ENCODE data around the gene KCNJ1. TPM values are rescaled to one million over a fixed set of nuclear protein-coding genes. Genes with fewer than 3 reads are reported as not detected.

KCNJ1 gene
- total and polyA plus RNA-seq, 2 of the 8 experiments (the other 6 are each of a cell fraction or from before 2014, with no cell fraction given), result 0.17 to 0.23 TPM

GRCh38 chr11:128914216-128915148 lies 47.4 kb upstream of the KCNJ1 start:
- CTCF ChIA-PET (ENCODE audit: partially characterized antibody), result interaction anchor here (1.1 to 14.9 kb wide), 7 partner anchors 9 to 42 kb away, joined by 3 to 332 read pairs (median 4); partner anchors contain the start of gene KCNJ5
- H3K4me3 ChIP-seq (ENCODE audit: extremely low read depth in 1 of 4, insufficient read depth in 2 of 4, low read depth in 3 of 4, low read length in 4 of 4), result no peak overlapping the region
- H3K36me3 ChIP-seq (ENCODE audit: control insufficient read depth in 2 of 4, insufficient read depth in 4 of 4, low read length in 3 of 4), result no peaks in the 10 kb centered on the region
- no peak overlapping the region for H3K56ac ChIP-seq (replicated peaks; ENCODE audit: insufficient read length, low read depth, low read length)
- WGBS, 2 experiments (ENCODE audit: extremely low coverage in 1 of 2, insufficient coverage in 1 of 2, insufficient read length in 1 of 2, insufficient replicate concordance in 2 of 2, low coverage in 1 of 2, low lambda C conversion rate in 2 of 2, missing lambda C conversion rate in 1 of 2), result 82% methylated on average over 18 of the region's 18 CpGs; no CpG with 5 or more reads in 1 of the 2 experiments
- no peak overlapping the region for H2BK20ac ChIP-seq (ENCODE audit: low read length)
- H2BK15ac ChIP-seq (ENCODE audit: low read length), result no peak overlapping the region
- H3K9ac ChIP-seq (replicated peaks in 1 of 4; ENCODE audit: extremely low read depth in 1 of 4, low read depth in 3 of 4, low read length in 3 of 4), result no peak overlapping the region
- no peak overlapping the region for H3K4me2 ChIP-seq (ENCODE audit: insufficient read depth in 1 of 2, low read depth in 2 of 2, low read length in 2 of 2)
- H3K4ac ChIP-seq (replicated peaks; ENCODE audit: insufficient read length, low read depth, low read length), result no peak overlapping the region
- H2BK5ac ChIP-seq (ENCODE audit: low read depth, low read length), result no peak overlapping the region
- 0 out of 4 replicates have a peak, but pooled peaks cover 0 to 4% of the 10 kb centered on the region in 2 experiments for H3K9me3 ChIP-seq (ENCODE audit: insufficient read depth in 2 of 2, low read depth in 1 of 2, low read length in 1 of 2)
- peaks cover 9% of the 10 kb centered on the region; the same call in 1 of the 2 replicates for H3K23me2 ChIP-seq (ENCODE audit: low read depth, low read length)
- H2BK120ac ChIP-seq (replicated peaks; ENCODE audit: low read depth, low read length), result no peak overlapping the region
- H2BK12ac ChIP-seq (ENCODE audit: low read depth, low read length), result no peak overlapping the region
- H3K27me3 ChIP-seq (replicated peaks in 1 of 4; ENCODE audit: control insufficient read depth in 3 of 4, extremely low read depth in 1 of 4, insufficient read depth in 3 of 4, low read length in 3 of 4), result peaks cover 0 to 3% (median under 1%) of the 10 kb centered on the region in 4 experiments; a peak in 4 of 7 replicates
- no peak overlapping the region for H3K23ac ChIP-seq (ENCODE audit: insufficient read length)
- FAIRE-seq (no peak), DNase-seq (ENCODE audit: low read depth in 1 of 2, low spot score in 2 of 2) (no peak)
- no peaks in the 10 kb centered on the region for H4K20me1 ChIP-seq (replicated peaks in 1 of 2; ENCODE audit: control insufficient read depth in 1 of 2, insufficient read depth in 2 of 2, low read length in 2 of 2)
- H3K14ac ChIP-seq (ENCODE audit: insufficient read length), result no peak overlapping the region
- no peak overlapping the region for H3K18ac ChIP-seq (ENCODE audit: extremely low read depth, low read length)
- no peaks in the 10 kb centered on the region for H3K79me2 ChIP-seq (ENCODE audit: control insufficient read depth in 1 of 2, insufficient read depth in 2 of 2, low read length in 2 of 2)
- no peak overlapping the region for H2AK5ac ChIP-seq (ENCODE audit: low read depth, low read length)
- no peak overlapping the region for H4K91ac ChIP-seq (replicated peaks; ENCODE audit: insufficient read length, low read length)
- POLR2A ChIA-PET (ENCODE audit: partially characterized antibody), result no interaction called here
- H2AFZ ChIP-seq (ENCODE audit: low read length), result no peak overlapping the region
- H3K4me1 ChIP-seq (replicated peaks in 1 of 4; ENCODE audit: control insufficient read depth in 3 of 4, insufficient read depth in 4 of 4, low read length in 3 of 4), result no peaks in the 10 kb centered on the region; a peak in 1 of 7 replicates
- H4K8ac ChIP-seq (ENCODE audit: extremely low read depth, insufficient read depth, low read length), result peak overlapping the region; percentile 12; the same call in 1 of the 2 replicates
- no peak overlapping the region for H4K5ac ChIP-seq (ENCODE audit: insufficient read length, low read depth, low read length)
- H3K27ac ChIP-seq (ENCODE audit: low read depth, low read length), result no peak overlapping the region
- no peaks in the 10 kb centered on the region for H3K79me1 ChIP-seq (ENCODE audit: low read depth, low read length)
- TF ChIP-seq CREB1 (IDR thresholded peaks at IDR 0.05) (no peak), SRF (IDR thresholded peaks at IDR 0.05; ENCODE audit: low read depth, low read length) (no peak), TEAD4 (IDR thresholded peaks at IDR 0.05; ENCODE audit: low read depth, low read length) (no peak), GABPA (IDR thresholded peaks at IDR 0.05; ENCODE audit: borderline replicate concordance, insufficient read depth, low read length) (no peak)

Data from H1 (cell line).